AG04449 (cell line): ENCODE measurements around the gene LAMTOR1.

ENCODE experiments used
- CTCF ChIA-PET: fragments of 350-600 bp; formaldehyde crosslinking; extraction: SDS; loops from one replicate; lab custom pipeline; 2021; ENCODE audit warnings: antibody characterized with exemption; lab: Yijun Ruan, JAX
- POLR2A ChIA-PET: fragments of 400-600, 350-600 bp; formaldehyde crosslinking; extraction: SDS; loops from one replicate; lab custom pipeline; 2020; ENCODE audit warnings: antibody characterized with exemption, inconsistent platforms; lab: Yijun Ruan, JAX
- DNase-seq: peaks from one replicate; pipeline ENCODE4 v3.0.0-alpha.2; 2010; ENCODE audit warnings: low read depth, low spot score
- H3K4me3 ChIP-seq: 2 replicates; pipeline ENCODE4 v1.5.1; 2011; ENCODE audit warnings: low read depth, mild to moderate bottlenecking, control low read depth, low read length
- CTCF ChIP-seq: IDR thresholded peaks from one replicate; pipeline ENCODE4 v1.5.1; 2011; ENCODE audit warnings: mild to moderate bottlenecking, moderate library complexity, low read length, control low read depth, inconsistent platforms; ENCODE audit not compliant: insufficient read depth; ENCODE audit errors: missing control alignments

LAMTOR1 gene

GRCh38 chr11:72088076-72088808, 14.9 kb downstream of the LAMTOR1 start:
- CTCF ChIA-PET, result interaction anchor here (1.5 to 6.2 kb wide), 3 partner anchors 10 to 65 kb away, joined by 3 to 71 read pairs (median 20); no protein-coding TSS in a partner anchor
- H3K4me3 ChIP-seq, result no peak overlapping the region
- no peak for DNase-seq
- no peak for TF ChIP-seq CTCF
- POLR2A ChIA-PET, result interaction anchor here (0.6 kb wide), 1 partner anchor 11 kb away, joined by 3 read pairs; no protein-coding TSS in a partner anchor

- no peak for DNase-seq
- CTCF ChIA-PET, result interaction anchor here (0.9 to 6.2 kb wide), 8 partner anchors 8 to 98 kb away, joined by 3 to 71 read pairs (median 6); no protein-coding TSS in a partner anchor
- POLR2A ChIA-PET, result interaction anchor here (0.6 kb wide), 1 partner anchor 27 kb away, joined by 3 read pairs; the partner anchor contains the start of gene ANAPC15
- no peak for TF ChIP-seq CTCF
- H3K4me3 ChIP-seq, result no peak overlapping the region
Measured at GRCh38 chr11:72085621-72086351, 17.3 kb downstream of the LAMTOR1 start.

GRCh38 chr11:72084965-72085364, 18.1 kb downstream of the LAMTOR1 start:
- ChIA-PET POLR2A (interaction anchor here (0.6 kb wide), 1 partner anchor 27 kb away, joined by 3 read pairs; the partner anchor contains the start of gene ANAPC15), CTCF (interaction anchor here (0.9 to 6.2 kb wide), 7 partner anchors 9 to 267 kb away, joined by 3 to 71 read pairs (median 5); no protein-coding TSS in a partner anchor)
- TF ChIP-seq CTCF, result no peak
- no peak for DNase-seq
- no peak overlapping the region for H3K4me3 ChIP-seq

GRCh38 chr11:72084076-72084475, 19.0 kb downstream of the LAMTOR1 start:
- CTCF ChIA-PET, result interaction anchor here (0.9 to 6.2 kb wide), 5 partner anchors 9 to 268 kb away, joined by 3 to 71 read pairs (median 5); no protein-coding TSS in a partner anchor
- no peak for TF ChIP-seq CTCF
- DNase-seq, result no peak
- no peak overlapping the region for H3K4me3 ChIP-seq
- POLR2A ChIA-PET, result no interaction called here

- H3K4me3 ChIP-seq, result no peak overlapping the region
- ChIA-PET POLR2A (no interaction called here), CTCF (interaction anchor here (0.9 to 6.2 kb wide), 2 partner anchors 46 to 60 kb away, joined by 3 to 71 read pairs; no protein-coding TSS in a partner anchor)
- TF ChIP-seq CTCF, result no peak
- no peak for DNase-seq
Measured at GRCh38 chr11:72083414-72083813, 19.7 kb downstream of the LAMTOR1 start.
